GM20431 (cell line): ENCODE results near the gene MIEF1.

Source experiments
- in situ Hi-C: fragments of 300-500 bp; cut with MseI, MboI; formaldehyde crosslinking; loops from one replicate; pipeline ENCODE4 v1.15.0; 2020; ENCODE audit warnings: low sequenced_read_pairs; ENCODE audit not compliant: unreplicated experiment

MIEF1 gene

GRCh38 chr22:39489094-39490068 lies 12.7 kb upstream of the MIEF1 start:
- in situ Hi-C loops: no loop called here

GRCh38 chr22:39490135-39490798 lies 11.8 kb upstream of the MIEF1 start:
- in situ Hi-C loops: no loop called here

GRCh38 chr22:39490966-39491680 lies 11.0 kb upstream of the MIEF1 start:
- in situ Hi-C loops: no loop called here

GRCh38 chr22:39491696-39492095 lies 10.4 kb upstream of the MIEF1 start:
- in situ Hi-C loops: no loop called here

- in situ Hi-C loops: no loop called here
These were observed 9.9 kb upstream of the MIEF1 start for GRCh38 chr22:39492186-39492585.

- in situ Hi-C loops: no loop called here
These were observed 8.3 kb upstream of the MIEF1 start for GRCh38 chr22:39493759-39494158.

DNA sequence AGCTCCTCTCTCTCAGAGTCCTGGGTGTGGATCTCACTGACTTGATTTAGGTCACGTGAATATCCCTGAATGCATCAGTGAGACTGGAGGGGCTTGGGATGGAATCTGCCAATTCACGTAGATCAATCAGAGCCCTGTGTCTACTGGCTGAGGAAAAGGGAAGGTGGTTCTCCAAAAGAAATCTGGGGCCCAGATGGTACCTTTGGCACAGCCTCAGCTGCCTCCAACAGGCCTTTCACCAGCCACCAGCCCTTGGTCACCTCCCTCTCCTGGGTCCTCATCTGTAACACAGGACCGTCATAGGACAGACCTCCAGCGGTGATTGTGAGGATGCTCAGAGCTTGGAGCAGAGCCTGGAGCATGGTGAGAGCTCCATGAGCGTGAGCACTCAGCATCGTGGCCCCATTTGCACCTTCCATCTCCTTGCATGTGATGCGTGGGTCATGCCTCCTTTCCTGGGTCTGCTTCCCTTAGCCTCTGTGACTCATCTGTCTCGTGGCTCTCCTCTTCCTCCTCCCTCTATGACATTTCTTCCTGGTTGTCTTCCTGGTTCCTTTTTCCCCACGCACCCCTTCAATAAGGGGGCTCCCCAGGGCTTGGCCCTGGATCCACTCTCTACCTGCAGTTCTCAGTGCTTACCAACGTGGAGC lies 7.5 kb upstream of the MIEF1 start:
- in situ Hi-C loops: no loop called here

DNA sequence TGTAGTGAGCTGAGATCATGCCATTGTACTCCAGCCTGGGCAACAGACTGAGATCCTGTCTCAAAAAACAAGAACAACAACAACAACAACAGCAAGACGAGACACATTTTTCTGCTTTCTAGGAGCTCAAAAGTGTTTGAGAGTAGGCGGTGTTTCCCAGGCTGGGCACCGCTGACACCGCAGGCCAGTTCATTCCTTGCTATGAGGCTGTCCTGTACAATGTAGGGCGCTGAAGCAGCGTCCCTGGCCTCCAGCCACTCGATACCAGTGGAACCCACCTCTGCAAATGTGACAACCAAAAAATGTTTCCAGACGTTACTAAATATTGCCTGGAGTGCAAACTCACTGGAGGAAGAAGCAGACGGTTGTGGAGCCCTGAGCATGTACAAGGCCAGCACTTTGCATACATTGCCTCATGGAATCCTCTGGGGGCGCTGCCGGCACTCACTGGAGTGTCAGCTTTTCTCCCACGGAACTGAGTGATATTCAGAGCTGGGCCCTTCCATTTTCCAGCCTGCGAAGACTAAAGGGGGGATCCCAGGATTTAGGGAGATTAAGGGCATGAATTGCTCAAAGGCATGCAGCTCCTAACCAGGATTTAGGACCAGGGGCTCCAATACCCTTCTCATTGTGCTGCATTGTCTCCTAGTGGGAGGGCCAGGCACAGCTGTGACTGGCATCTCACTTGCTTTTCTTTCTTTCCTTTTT lies 5.8 kb upstream of the MIEF1 start:
- in situ Hi-C loops: no loop called here

GRCh38 chr22:39497429-39497828 lies 4.7 kb upstream of the MIEF1 start:
- in situ Hi-C loops: no loop called here

GRCh38 chr22:39498368-39498767 lies 3.7 kb upstream of the MIEF1 start:
- in situ Hi-C loops: no loop called here

- in situ Hi-C loops: no loop called here
These were observed 3.3 kb upstream of the MIEF1 start for GRCh38 chr22:39498802-39499201.

- in situ Hi-C loops: loop anchor here (25.0 kb wide), 2 partner anchors 163 to 338 kb away; partner anchors contain the start of genes CBX7 and SYNGR1
These were observed 2.0 kb upstream of the MIEF1 start for GRCh38 chr22:39500101-39500500.

DNA sequence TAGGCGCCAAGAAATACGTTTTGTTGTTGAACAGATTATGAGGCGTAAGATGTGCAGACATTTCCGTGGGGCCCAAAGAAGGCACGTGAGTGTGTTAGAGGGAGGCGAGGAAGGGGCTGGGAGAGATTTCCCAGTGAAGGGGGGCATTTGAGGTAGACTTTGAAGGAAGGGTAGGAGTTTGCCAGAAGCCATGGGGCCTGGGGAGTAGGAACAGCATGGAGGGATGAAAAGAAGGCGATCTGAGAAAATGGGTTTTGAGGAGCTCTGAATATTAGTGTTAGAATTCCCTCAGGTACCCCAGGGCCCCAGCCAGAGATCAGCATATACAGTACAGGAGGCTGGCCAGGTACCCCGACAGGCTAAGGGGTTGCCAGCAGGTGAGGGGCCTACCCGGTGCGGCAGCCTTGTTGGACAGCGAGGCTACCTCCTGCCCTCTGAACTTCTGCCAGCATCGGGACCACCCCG lies 414 bp upstream of the MIEF1 start:
- in situ Hi-C loops: loop anchor here (25.0 kb wide), 2 partner anchors 164 to 339 kb away; partner anchors contain the start of genes CBX7 and SYNGR1

DNA sequence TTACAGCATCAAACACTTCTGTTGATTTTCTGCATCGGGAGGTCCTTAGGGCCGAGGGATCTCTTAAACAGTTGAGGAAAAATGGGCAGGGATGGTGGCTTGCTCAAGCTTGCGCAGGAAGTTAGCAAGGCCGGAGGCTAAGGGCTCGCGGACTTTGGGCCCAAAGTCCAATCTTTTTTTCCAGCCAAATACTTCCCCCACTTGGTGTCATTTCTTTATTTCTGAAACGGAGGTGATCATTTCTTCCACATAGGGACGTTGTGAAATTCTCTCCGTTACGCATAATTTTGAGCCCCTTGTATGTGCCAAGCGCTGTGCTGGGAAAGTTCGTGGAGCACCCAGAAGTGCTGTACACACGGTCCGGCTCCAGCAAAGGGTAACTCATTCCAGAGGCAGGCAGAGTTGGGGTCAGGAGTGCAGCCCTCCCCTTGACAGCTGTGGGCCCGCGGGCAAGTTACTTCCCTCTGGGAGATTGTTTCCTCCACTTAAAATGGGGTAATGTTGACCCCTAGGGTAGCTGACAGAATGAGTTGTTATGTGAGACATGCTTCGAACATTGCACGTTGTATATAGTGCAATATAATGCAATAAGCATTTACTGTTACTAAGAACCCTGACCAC lies 809 bp downstream of the MIEF1 start:
- in situ Hi-C loops: loop anchor here (25.0 kb wide), 2 partner anchors 166 to 341 kb away; partner anchors contain the start of genes CBX7 and SYNGR1

- in situ Hi-C loops: loop anchor here (25.0 kb wide), 2 partner anchors 166 to 341 kb away; partner anchors contain the start of genes CBX7 and SYNGR1
These were observed 1.5 kb downstream of the MIEF1 start for GRCh38 chr22:39503630-39504029.

DNA sequence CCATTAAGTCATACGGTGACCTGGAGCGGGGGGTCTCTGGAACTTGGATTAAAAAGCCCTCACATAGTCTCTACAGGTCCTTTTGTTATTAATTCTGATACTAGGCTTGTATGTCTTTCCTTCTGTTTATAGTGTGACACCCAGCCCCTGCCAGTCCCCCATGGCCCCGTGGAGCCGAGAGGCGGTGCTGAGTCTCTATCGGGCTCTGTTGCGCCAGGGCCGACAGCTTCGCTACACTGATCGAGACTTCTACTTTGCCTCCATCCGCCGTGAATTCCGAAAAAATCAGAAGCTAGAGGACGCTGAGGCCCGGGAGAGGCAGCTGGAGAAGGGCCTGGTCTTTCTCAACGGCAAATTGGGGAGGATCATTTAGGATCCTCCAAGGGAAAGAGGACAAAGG lies 2.0 kb downstream of the MIEF1 start:
- in situ Hi-C loops: loop anchor here (25.0 kb wide), 2 partner anchors 167 to 342 kb away; partner anchors contain the start of genes CBX7 and SYNGR1

DNA sequence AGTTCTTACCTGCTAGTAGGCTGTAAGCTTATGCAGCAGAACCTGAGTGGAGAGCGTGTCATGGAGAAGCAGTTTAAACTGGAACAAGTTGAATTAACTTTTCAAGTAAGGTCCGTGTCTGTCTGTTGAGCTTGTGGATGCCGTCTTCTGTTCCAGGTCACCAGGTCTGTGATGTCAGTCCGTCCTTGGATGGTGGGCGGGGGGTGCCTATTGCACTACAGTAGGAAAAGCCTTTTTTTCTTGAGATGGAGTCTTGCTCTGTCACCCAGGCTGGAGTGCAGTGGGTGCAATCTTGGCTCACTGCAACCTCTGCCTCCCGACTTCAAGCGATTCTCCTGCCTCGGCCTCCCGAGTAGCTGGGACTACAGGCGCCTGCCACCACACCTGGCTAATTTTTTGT lies 4.9 kb downstream of the MIEF1 start:
- in situ Hi-C loops: loop anchor here (25.0 kb wide), 2 partner anchors 170 to 345 kb away; partner anchors contain the start of genes CBX7 and SYNGR1

DNA sequence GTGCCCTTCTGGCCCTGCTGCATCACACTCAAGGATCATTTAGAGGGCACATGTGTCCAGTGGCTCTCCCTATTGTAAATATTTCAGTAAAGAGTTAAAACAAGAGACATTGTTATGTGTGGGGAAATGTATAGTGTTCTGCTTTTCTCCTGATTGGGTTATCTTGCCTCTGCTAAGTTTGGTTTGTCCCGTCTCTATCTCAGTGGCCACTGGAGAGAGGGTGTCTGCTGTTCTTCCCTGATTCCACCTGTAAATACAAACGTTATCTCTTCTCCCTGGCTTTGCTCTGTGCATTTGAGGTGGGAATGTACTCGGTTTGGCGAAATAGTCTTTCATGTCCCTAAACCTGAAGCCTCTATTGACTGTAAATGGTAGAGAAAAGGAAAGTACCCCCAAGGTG lies 6.3 kb downstream of the MIEF1 start:
- in situ Hi-C loops: loop anchor here (25.0 kb wide), 2 partner anchors 171 to 346 kb away; partner anchors contain the start of genes CBX7 and SYNGR1
